OCI-LY7 (cell line): Measurements from ENCODE around the gene CDH15. TPM values are rescaled to one million over a fixed set of nuclear protein-coding genes. Genes with fewer than 3 reads are reported as not detected.

Source experiments
- BruUV-seq: library from RNA; stranded (reverse); fragments of 400-500 nt; replicated peaks from 2 replicates; lab custom pipeline; 2021; lab: Mats Ljungman, UMichigan
- CTCF ChIA-PET: fragments of 300-600 bp; sonication (Branson Sonifier 250); formaldehyde crosslinking; loops from one replicate; lab custom pipeline; 2022; ENCODE audit warnings: antibody characterized with exemption; ENCODE audit not compliant: unreplicated experiment; lab: Charles Lee
- POLR2A ChIA-PET: fragments of 300-600 bp; sonication (Branson Sonifier 250); formaldehyde crosslinking; loops from one replicate; lab custom pipeline; 2022; ENCODE audit warnings: antibody characterized with exemption; lab: Charles Lee
- DNase-seq: peaks from one replicate; pipeline ENCODE4 v3.0.0-alpha.2; 2015; ENCODE audit warnings: low spot score
- H2AFZ ChIP-seq: fragments of 200-600 bp; sonication (generic), shearing (Covaris generic); 2 replicates; pipeline ENCODE4 v1.6.1; 2014; ENCODE audit warnings: mild to moderate bottlenecking, antibody characterized with exemption, low read length, moderate library complexity
- H3K27ac ChIP-seq: fragments of 200-600 bp; sonication (generic); 2 replicates; pipeline ENCODE4 v1.5.1; 2014; ENCODE audit warnings: mixed run types, low read depth, mild to moderate bottlenecking, moderate library complexity, low read length, inconsistent platforms; ENCODE audit not compliant: poor library complexity, severe bottlenecking
- H3K36me3 ChIP-seq: fragments of 200-600 bp; sonication (generic); 2 replicates; pipeline ENCODE4 v1.6.1; 2014; ENCODE audit warnings: mild to moderate bottlenecking, antibody characterized with exemption, low read length, moderate library complexity, mixed read lengths; ENCODE audit not compliant: insufficient read depth
- H3K4me1 ChIP-seq: fragments of 200-600 bp; sonication (generic); 2 replicates; pipeline ENCODE4 v1.5.1; 2014; ENCODE audit warnings: mild to moderate bottlenecking, low read length; ENCODE audit not compliant: insufficient read depth, poor library complexity, severe bottlenecking
- H3K4me2 ChIP-seq: fragments of 200-600 bp; sonication (generic); 2 replicates; pipeline ENCODE4 v1.6.1; 2014; ENCODE audit warnings: mild to moderate bottlenecking, low read length
- H3K4me3 ChIP-seq: fragments of 200-600 bp; sonication (generic); 2 replicates; pipeline ENCODE4 v1.5.1; 2014; ENCODE audit warnings: mild to moderate bottlenecking, low read depth, low read length; ENCODE audit not compliant: poor library complexity, severe bottlenecking
- H3K79me2 ChIP-seq: fragments of 200-600 bp; sonication (generic); 2 replicates; pipeline ENCODE4 v1.6.1; 2016; ENCODE audit warnings: low read depth, mild to moderate bottlenecking, low read length, moderate library complexity, mixed read lengths; ENCODE audit not compliant: insufficient read depth
- H3K9me2 ChIP-seq: fragments of 200-600 bp; sonication (generic); 2 replicates; pipeline ENCODE4 v1.6.1; 2016; ENCODE audit warnings: mild to moderate bottlenecking, low read length, mixed read lengths; ENCODE audit not compliant: insufficient read depth
- H3K9me3 ChIP-seq: fragments of 200-600 bp; sonication (generic); 2 replicates; pipeline ENCODE4 v1.6.1; 2014; ENCODE audit warnings: mild to moderate bottlenecking, mixed run types, low read length, mixed read lengths
- H4K20me1 ChIP-seq: fragments of 200-600 bp; sonication (generic); 2 replicates; pipeline ENCODE4 v1.6.1; 2014; ENCODE audit warnings: mild to moderate bottlenecking, antibody characterized with exemption, low read length, moderate library complexity, mixed read lengths; ENCODE audit not compliant: insufficient read depth
- CTCF ChIP-seq: fragments of 200-600 bp; sonication (generic); conservative IDR thresholded peaks from 2 replicates; pipeline ENCODE4 v1.5.1; 2014; ENCODE audit warnings: mild to moderate bottlenecking, antibody characterized with exemption, low read length, moderate library complexity, mixed read lengths
- EZH2phosphoT487 ChIP-seq: fragments of 200-600 bp; sonication (generic); IDR thresholded peaks from 2 replicates; pipeline ENCODE4 v1.6.1; 2018; ENCODE audit warnings: low read depth, borderline replicate concordance, mild to moderate bottlenecking, mixed run types, antibody characterized with exemption, low read length, moderate library complexity, mixed read lengths
- intact Hi-C: fragments of 100-400 bp; cut with micrococcal nuclease; formaldehyde crosslinking; loops from one replicate; pipeline ENCODE4 v1.10.0; 2022; ENCODE audit not compliant: unreplicated experiment
- total RNA-seq, 2 experiments: library from RNA; depleted of rRNA in 1 of 2; stranded (reverse); fragments of >200 nt in 1 of 2; shearing (Covaris generic) in 1 of 2; gene quantifications; 2 replicates each; pipeline ENCODE4 v1.2.3, GENCODE V29; 2014 to 2022

Gene CDH15
- total RNA-seq, 2 experiments from 2014 or later: not detected

- no peak overlapping the region for H3K4me3 ChIP-seq
- DNase-seq: no peak
- ChIA-PET POLR2A (interaction anchor here (0.5 to 0.6 kb wide), 2 partner anchors 65 to 373 kb away, joined by 4 read pairs; no protein-coding TSS in a partner anchor), CTCF (no interaction called here)
- no peak overlapping the region for H3K27ac ChIP-seq
- no peaks in the 10 kb centered on the region for H4K20me1 ChIP-seq
- H3K36me3 ChIP-seq: no peaks in the 10 kb centered on the region
- no peak for TF ChIP-seq CTCF
- no peak for TF ChIP-seq EZH2phosphoT487
- no peak overlapping the region for H3K4me2 ChIP-seq
- no TSS peak for BruUV-seq
- no peak overlapping the region for H2AFZ ChIP-seq
- no peaks in the 10 kb centered on the region for H3K79me2 ChIP-seq
- H3K4me1 ChIP-seq: peaks cover 15% of the 10 kb centered on the region
- no peaks in the 10 kb centered on the region for H3K9me3 ChIP-seq
- no peaks in the 10 kb centered on the region for H3K9me2 ChIP-seq
- intact Hi-C loops: loop anchor here (5.0 kb wide), 1 partner anchor 437 kb away; no protein-coding TSS in a partner anchor
Measured at GRCh38 chr16:89174055-89174827, 2.7 kb downstream of the CDH15 start.

DNA sequence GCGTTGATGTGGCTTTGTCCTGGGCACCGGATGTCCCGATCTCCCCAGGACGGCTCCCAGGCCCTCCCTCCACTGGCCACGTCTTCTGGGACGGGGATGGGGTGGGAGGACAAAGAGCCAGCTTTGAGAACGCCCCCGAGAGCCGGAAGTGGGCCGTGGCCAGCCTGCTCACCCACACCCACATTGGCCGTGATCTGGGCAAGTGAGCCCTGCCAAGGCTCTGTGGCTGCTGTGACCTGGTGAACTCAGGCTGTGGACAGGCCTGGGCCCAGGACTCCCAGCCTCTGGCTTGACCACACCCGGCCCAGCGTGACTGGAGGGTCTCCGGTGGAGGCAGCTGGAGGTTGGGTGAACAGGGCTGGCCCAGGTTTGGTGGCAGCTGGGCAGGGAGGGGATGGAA, 3.3 kb downstream of the CDH15 start:
- no peaks in the 10 kb centered on the region for H3K36me3 ChIP-seq
- no peak for DNase-seq
- H2AFZ ChIP-seq: no peak overlapping the region
- BruUV-seq: no TSS peak
- H3K79me2 ChIP-seq: no peaks in the 10 kb centered on the region
- TF ChIP-seq CTCF (no peak), EZH2phosphoT487 (no peak)
- H4K20me1 ChIP-seq: no peaks in the 10 kb centered on the region
- H3K9me2 ChIP-seq: no peaks in the 10 kb centered on the region
- intact Hi-C loops: loop anchor here (5.0 kb wide), 1 partner anchor 438 kb away; no protein-coding TSS in a partner anchor
- no peak overlapping the region for H3K4me3 ChIP-seq
- POLR2A ChIA-PET: no interaction called here
- H3K4me1 ChIP-seq: peaks cover 15% of the 10 kb centered on the region
- H3K9me3 ChIP-seq: no peaks in the 10 kb centered on the region
- no peak overlapping the region for H3K4me2 ChIP-seq
- CTCF ChIA-PET: interaction anchor here (0.6 kb wide), 1 partner anchor 18 kb away, joined by 5 read pairs; no protein-coding TSS in a partner anchor
- H3K27ac ChIP-seq: no peak overlapping the region
